ENCODE data around the gene C4orf54. TPM values are rescaled to one million over a fixed set of nuclear protein-coding genes. Genes with fewer than 3 reads are reported as not detected.

Gene C4orf54
- total RNA-seq, 1 donor from 2014 or later, result not detected

GRCh38 chr4:99629962-99630554, 27.6 kb downstream of the C4orf54 start:
- DNase-seq (ENCODE audit: low spot score) (no peak), ATAC-seq (no peak)
- intact Hi-C loops (cut with DNase I), result no loop called here

- DNase-seq (ENCODE audit: low spot score) (no peak), ATAC-seq (no peak)
- intact Hi-C loops (cut with DNase I), result no loop called here
Observed at GRCh38 chr4:99628040-99628439, 29.6 kb downstream of the C4orf54 start.

GRCh38 chr4:99625369-99625768, 32.3 kb downstream of the C4orf54 start:
- DNase-seq (ENCODE audit: low spot score) (no peak), ATAC-seq (no peak)
- intact Hi-C loops (cut with DNase I), result no loop called here

GRCh38 chr4:99624141-99624719, 33.4 kb downstream of the C4orf54 start:
- DNase-seq (ENCODE audit: low spot score) (no peak), ATAC-seq (no peak)
- intact Hi-C loops (cut with DNase I), result no loop called here

- DNase-seq (ENCODE audit: low spot score) (no peak), ATAC-seq (no peak)
- intact Hi-C loops (cut with DNase I), result no loop called here
Observed at GRCh38 chr4:99622341-99622740, 35.3 kb downstream of the C4orf54 start.

GRCh38 chr4:99617374-99617773, 40.3 kb downstream of the C4orf54 start:
- ATAC-seq (no peak), DNase-seq (ENCODE audit: low spot score) (no peak)
- intact Hi-C loops (cut with DNase I), result no loop called here

GRCh38 chr4:99615170-99615820, 42.3 kb downstream of the C4orf54 start:
- DNase-seq (ENCODE audit: low spot score), result no peak
- intact Hi-C loops (cut with DNase I), result no loop called here
- no peak for ATAC-seq

GRCh38 chr4:99614491-99614890, 43.1 kb downstream of the C4orf54 start:
- DNase-seq (ENCODE audit: low spot score) (no peak), ATAC-seq (no peak)
- intact Hi-C loops (cut with DNase I), result no loop called here

- intact Hi-C loops (cut with DNase I), result no loop called here
- ATAC-seq, result no peak
- DNase-seq (ENCODE audit: low spot score), result no peak
Observed at GRCh38 chr4:99612704-99613103, 44.9 kb downstream of the C4orf54 start.

- ATAC-seq, result no peak
Observed at GRCh38 chr4:99612281-99612680, 45.3 kb downstream of the C4orf54 start.

GRCh38 chr4:99610605-99611175, 46.9 kb downstream of the C4orf54 start:
- DNase-seq (ENCODE audit: low spot score) (no peak), ATAC-seq (no peak)
- intact Hi-C loops (cut with DNase I), result no loop called here

More at GRCh38 chr4:99612281-99612680, 45.3 kb downstream of the C4orf54 start:
- intact Hi-C loops (cut with DNase I), result no loop called here
- DNase-seq (ENCODE audit: low spot score), result no peak

- DNase-seq (ENCODE audit: low spot score) (no peak), ATAC-seq (no peak)
- intact Hi-C loops (cut with DNase I), result no loop called here
Observed at GRCh38 chr4:99608417-99608816, 49.2 kb downstream of the C4orf54 start.

Other genes with a start within 250 kb of the C4orf54 start
- not detected for gene ADH7, start 222.5 kb downstream of the C4orf54 start, total RNA-seq
- not detected for gene C4orf17, start 146.8 kb downstream of the C4orf54 start, total RNA-seq
- gene TRMT10A, start 93.8 kb downstream of the C4orf54 start, total RNA-seq, result 4.9 TPM
- gene MTTP, start 83.0 kb downstream of the C4orf54 start, total RNA-seq, result 0.49 TPM
- 3.5 TPM for gene DAPP1, start 159.0 kb upstream of the C4orf54 start, total RNA-seq
- 34.1 TPM for gene LAMTOR3, start 236.6 kb upstream of the C4orf54 start, total RNA-seq

All from sciatic nerve (tissue), 2 donors.